K562 (cell line): ENCODE results near the gene NKX2-8. TPM values are rescaled to one million over a fixed set of nuclear protein-coding genes. Genes with fewer than 3 reads are reported as not detected.

Source experiments
- ATAC-seq: fragments of 200-7000 bp; cut with Tn5 transposase; 3 replicates; pipeline ENCODE4 v1.9.1; 2020; ENCODE audit warnings: moderate library complexity
- BruUV-seq: library from RNA; stranded (reverse); fragments of 400-500 nt; replicated peaks from 2 replicates; lab custom pipeline; 2021; lab: Mats Ljungman, UMichigan
- CTCF ChIA-PET: fragments of 300-600 bp; formaldehyde crosslinking; extraction: SDS; loops from one replicate; lab custom pipeline; 2021; ENCODE audit warnings: low intra/inter-chr PET ratio; lab: Yijun Ruan, JAX
- POLR2A ChIA-PET: fragments of 300-600, 350-650 bp; sonication (Branson Sonifier 250); formaldehyde crosslinking; extraction: SDS; loops from one replicate; lab custom pipeline; 2021; ENCODE audit warnings: antibody characterized with exemption, inconsistent platforms; lab: Yijun Ruan, JAX
- DNase-seq, 4 experiments: peaks; one replicate each; pipeline versions ENCODE4 v3.0.0 to v3.0.0-alpha.2; 2011 to 2018; ENCODE audit warnings: low spot score in 3 of 4, mixed read lengths in 3 of 4; ENCODE audit errors: extremely low read depth in 1 of 4
- FAIRE-seq: peaks from 2 replicates; lab custom pipeline; 2011; peaks lifted over from hg19 to GRCh38; lab: Jason Lieb, UNC
- H2AFZ ChIP-seq: 2 replicates; pipeline ENCODE4 v1.6.0; 2011; ENCODE audit warnings: low read depth, low read length, control low read depth, inconsistent platforms
- H3K27ac ChIP-seq: fragments of 200-600 bp; 3 replicates; pipeline ENCODE4 v1.8.0; 2011; ENCODE audit warnings: low read depth, mild to moderate bottlenecking, control low read depth, inconsistent platforms, low read length, moderate library complexity, mixed read lengths; ENCODE audit errors: extremely low read depth
- H3K27me3 ChIP-seq, 2 experiments: fragments of 300-600 bp in 1 of 2; 2 replicates in 1 of 2; 3 replicates in 1 of 2; pipeline versions ENCODE4 v1.6.0 to v1.8.0; 2011; ENCODE audit warnings: inconsistent platforms in 2 of 2, low read length in 2 of 2, mild to moderate bottlenecking in 1 of 2, mixed read lengths in 1 of 2, moderate library complexity in 1 of 2; ENCODE audit not compliant: control insufficient read depth in 2 of 2, insufficient read depth in 2 of 2
- H3K36me3 ChIP-seq: fragments of 300-600 bp; 3 replicates; pipeline ENCODE4 v1.8.0; 2011; ENCODE audit warnings: mild to moderate bottlenecking, low read length, inconsistent platforms; ENCODE audit not compliant: control insufficient read depth, insufficient read depth
- H3K4me1 ChIP-seq, 2 experiments: fragments of 200-600 bp in 1 of 2; replicated peaks in 1 of 2; 2 replicates in 1 of 2; 3 replicates in 1 of 2; pipeline versions ENCODE4 v1.5.1 to v1.8.0; 2011; ENCODE audit warnings: inconsistent platforms in 2 of 2, low read length in 2 of 2, mild to moderate bottlenecking in 1 of 2, mixed read lengths in 1 of 2, moderate library complexity in 1 of 2; ENCODE audit not compliant: control insufficient read depth in 2 of 2, insufficient read depth in 2 of 2
- H3K4me2 ChIP-seq: 2 replicates; pipeline ENCODE4 v1.6.1; 2011; ENCODE audit warnings: low read length, control low read depth, inconsistent platforms, mixed read lengths; ENCODE audit not compliant: insufficient read depth
- H3K4me3 ChIP-seq: fragments of 200-600 bp; sonication (generic), shearing (Covaris generic); 2 replicates; pipeline ENCODE4 v1.5.1; 2016; ENCODE audit warnings: control low read depth, inconsistent platforms
- H3K79me2 ChIP-seq: fragments of 200-600 bp; 3 replicates; pipeline ENCODE4 v1.8.0; 2011; ENCODE audit warnings: low read length, inconsistent platforms; ENCODE audit not compliant: control insufficient read depth, insufficient read depth
- H3K9ac ChIP-seq, 2 experiments: 2 replicates each; pipeline versions ENCODE4 v1.6.0 to v1.6.1; 2011; ENCODE audit warnings: low read depth in 2 of 2, low read length in 2 of 2, control low read depth in 1 of 2, inconsistent platforms in 1 of 2, mild to moderate bottlenecking in 1 of 2, mixed read lengths in 1 of 2; ENCODE audit not compliant: insufficient read depth in 1 of 2
- H3K9me1 ChIP-seq: one replicate; pipeline ENCODE4 v1.6.0; 2011; ENCODE audit warnings: inconsistent platforms, mild to moderate bottlenecking, low read length, moderate library complexity; ENCODE audit not compliant: control insufficient read depth, insufficient read depth
- H3K9me3 ChIP-seq: replicated peaks from 2 replicates; pipeline ENCODE4 v1.5.1; 2011; ENCODE audit warnings: low read depth, low read length, inconsistent platforms; ENCODE audit not compliant: control insufficient read depth, insufficient read depth
- H4K20me1 ChIP-seq: replicated peaks from 2 replicates; pipeline ENCODE4 v1.6.1; 2011; ENCODE audit warnings: low read length, inconsistent platforms, mixed read lengths; ENCODE audit not compliant: control insufficient read depth, insufficient read depth
- ATF7 ChIP-seq: fragments of 450-650 bp; IDR thresholded peaks from 2 replicates; pipeline ENCODE4 v1.7.1; 2014; ENCODE audit warnings: mild to moderate bottlenecking, moderate library complexity
- BHLHE40 ChIP-seq: IDR thresholded peaks from 2 replicates; pipeline ENCODE4 v1.6.1; 2011; ENCODE audit warnings: low read length, improper control_type of control experiment
- CC2D1A ChIP-seq: fragments of 450-650 bp; IDR thresholded peaks from 2 replicates; pipeline ENCODE4 v1.6.1; 2017; ENCODE audit warnings: mild to moderate bottlenecking
- FOXA1 ChIP-seq: fragments of 450-650 bp; IDR thresholded peaks from 2 replicates; pipeline ENCODE4 v1.6.1; 2016; ENCODE audit warnings: mild to moderate bottlenecking, borderline replicate concordance
- MYC ChIP-seq, 2 experiments: fragments of 250-450 bp in 1 of 2; sonication (Bioruptor Pico) in 1 of 2; IDR thresholded peaks; 2 replicates each; pipeline versions ENCODE4 v1.5.1 to v1.6.1; 2012 to 2021; ENCODE audit warnings: low read depth in 2 of 2, borderline replicate concordance in 1 of 2, improper control_type of control experiment in 1 of 2, low read length in 1 of 2, mild to moderate bottlenecking in 1 of 2, moderate library complexity in 1 of 2
- NCOA4 ChIP-seq: fragments of 450-650 bp; IDR thresholded peaks from 2 replicates; pipeline ENCODE4 v1.6.1; 2018; ENCODE audit warnings: mild to moderate bottlenecking; ENCODE audit not compliant: partially characterized antibody
- PCBP2 ChIP-seq: fragments of 200-400 bp; formaldehyde crosslinking; IDR thresholded peaks from 2 replicates; pipeline ENCODE4 v1.6.1; 2018; ENCODE audit warnings: low read length, low read depth, mild to moderate bottlenecking, moderate library complexity; ENCODE audit not compliant: poor library complexity, severe bottlenecking
- RAD51 ChIP-seq: fragments of 450-650 bp; IDR thresholded peaks from 2 replicates; pipeline ENCODE4 v1.7.1; 2016; ENCODE audit warnings: low read depth, mild to moderate bottlenecking, borderline replicate concordance
- STAT5A ChIP-seq: IDR thresholded peaks from 2 replicates; pipeline ENCODE4 v1.6.1; 2012; ENCODE audit warnings: low read length, inconsistent platforms, borderline replicate concordance
- TFAP4 ChIP-seq: sonication (generic); formaldehyde crosslinking; IDR thresholded peaks from 2 replicates; pipeline ENCODE4 v1.8.0; 2022; ENCODE audit warnings: missing genetic modification reagents, mild to moderate bottlenecking, moderate library complexity, borderline replicate concordance
- U2AF2 ChIP-seq: fragments of 200-400 bp; formaldehyde crosslinking; optimal IDR thresholded peaks from 2 replicates; pipeline ENCODE3; 2017; ENCODE audit warnings: low read depth, mild to moderate bottlenecking, low read length
- ZC3H8 ChIP-seq: fragments of 450-650 bp; IDR thresholded peaks from 2 replicates; pipeline ENCODE4 v1.6.1; 2017
- ZNF184 ChIP-seq: sonication (generic); formaldehyde crosslinking; IDR thresholded peaks from 2 replicates; pipeline ENCODE4 v1.5.0; 2020; ENCODE audit warnings: missing genetic modification reagents
- WGBS: fragments of 100-300 bp; shearing (Covaris generic); methylation state at CpG from one replicate; pipeline ENCODE4 v1.1.6; 2016; ENCODE audit warnings: low coverage, mixed read lengths; ENCODE audit not compliant: insufficient coverage; ENCODE audit errors: missing lambda C conversion rate; 5-methylcytosine and 5-hydroxymethylcytosine counted together
- in situ Hi-C: fragments of 300-500 bp; cut with MboI; formaldehyde crosslinking; loops from 4 replicates; pipeline ENCODE4 v1.15.0; 2018; ENCODE audit warnings: inconsistent platforms, mixed read lengths
- intact Hi-C: fragments of 100-400 bp; cut with micrococcal nuclease; formaldehyde crosslinking; loops from 2 replicates; pipeline ENCODE4 v1.14.2; 2022
- polyA plus RNA-seq, 8 experiments: library from polyadenylated mRNA; depleted of rRNA in 4 of 8; stranded (reverse) in 5 of 8; unstranded in 3 of 8; fragments of >200 nt; fragmentation: Nextera tagmentation in 2 of 8; fragmentation: Illumina TruSeq in 1 of 8; extraction: Ambion mirVana in 2 of 8; extraction: Trizol in 1 of 8; gene quantifications; 2 replicates each; pipeline versions ENCODE4 v1.2.1 to v1.2.3, GENCODE V29; 2011 to 2014; ENCODE audit warnings: inconsistent platforms in 1 of 8, missing spikeins in 1 of 8
- total RNA-seq, 7 experiments: library from RNA; depleted of rRNA in 6 of 7; stranded (reverse); fragments of >200 nt in 6 of 7; fragmentation: Illumina TruSeq in 2 of 7; extraction: Trizol in 2 of 7; gene quantifications; 2 replicates each; pipeline versions ENCODE4 v1.2.1 to v1.2.3, GENCODE V29; 2011 to 2021; ENCODE audit warnings: low replicate concordance in 1 of 7
- TF ChIP-seq, protein P1 (sequence below), 2 experiments: fragments of 450-650 bp; IDR thresholded peaks; 2 replicates each; pipeline ENCODE4 v1.6.1; 2016; ENCODE audit warnings: mild to moderate bottlenecking in 2 of 2, borderline replicate concordance in 1 of 2, low read depth in 1 of 2, moderate library complexity in 1 of 2

Gene NKX2-8
- total and polyA plus RNA-seq, 9 of the 15 experiments (the other 6 are each of a cell fraction or from before 2014, with no cell fraction given): not detected

- Histone ChIP-seq H3K27ac (no peak overlapping the region), H3K4me1 (no peaks in the 10 kb centered on the region), H3K9me1 (no peaks in the 10 kb centered on the region), H3K9me3 (no peaks in the 10 kb centered on the region), H3K79me2 (no peaks in the 10 kb centered on the region), H3K4me2 (no peak overlapping the region), H3K27me3 (no peaks in the 10 kb centered on the region), H3K4me3 (no peak overlapping the region), H3K36me3 (no peaks in the 10 kb centered on the region), H3K9ac (no peak overlapping the region), H4K20me1 (no peaks in the 10 kb centered on the region), H2AFZ (no peak overlapping the region)
- intact Hi-C loops (no loop called here), in situ Hi-C loops (no loop called here)
- WGBS: 0% methylated on average over 2 of the region's 3 CpGs
- ATAC-seq (no peak), DNase-seq (no peak), FAIRE-seq (no peak)
- ChIA-PET CTCF (no interaction called here), POLR2A (no interaction called here)
- no TSS peak for BruUV-seq
- TF ChIP-seq PCBP2 (no peak), CC2D1A (no peak), FOXA1 (no peak), ATF7 (no peak), U2AF2 (no peak), MYC (IDR thresholded peaks at IDR 0.05; ENCODE audit: low read depth, low read length) (no peak), MYC (CRISPR knock-in tag; IDR thresholded peaks at IDR 0.05; ENCODE audit: borderline replicate concordance, low read depth) (no peak), ZC3H8 (no peak), NCOA4 (no peak), BHLHE40 (no peak), RAD51 (no peak), TFAP4 (no peak), STAT5A (no peak), ZNF184 (CRISPR knock-in tag) (no peak)
- TF ChIP-seq, protein P1, sequence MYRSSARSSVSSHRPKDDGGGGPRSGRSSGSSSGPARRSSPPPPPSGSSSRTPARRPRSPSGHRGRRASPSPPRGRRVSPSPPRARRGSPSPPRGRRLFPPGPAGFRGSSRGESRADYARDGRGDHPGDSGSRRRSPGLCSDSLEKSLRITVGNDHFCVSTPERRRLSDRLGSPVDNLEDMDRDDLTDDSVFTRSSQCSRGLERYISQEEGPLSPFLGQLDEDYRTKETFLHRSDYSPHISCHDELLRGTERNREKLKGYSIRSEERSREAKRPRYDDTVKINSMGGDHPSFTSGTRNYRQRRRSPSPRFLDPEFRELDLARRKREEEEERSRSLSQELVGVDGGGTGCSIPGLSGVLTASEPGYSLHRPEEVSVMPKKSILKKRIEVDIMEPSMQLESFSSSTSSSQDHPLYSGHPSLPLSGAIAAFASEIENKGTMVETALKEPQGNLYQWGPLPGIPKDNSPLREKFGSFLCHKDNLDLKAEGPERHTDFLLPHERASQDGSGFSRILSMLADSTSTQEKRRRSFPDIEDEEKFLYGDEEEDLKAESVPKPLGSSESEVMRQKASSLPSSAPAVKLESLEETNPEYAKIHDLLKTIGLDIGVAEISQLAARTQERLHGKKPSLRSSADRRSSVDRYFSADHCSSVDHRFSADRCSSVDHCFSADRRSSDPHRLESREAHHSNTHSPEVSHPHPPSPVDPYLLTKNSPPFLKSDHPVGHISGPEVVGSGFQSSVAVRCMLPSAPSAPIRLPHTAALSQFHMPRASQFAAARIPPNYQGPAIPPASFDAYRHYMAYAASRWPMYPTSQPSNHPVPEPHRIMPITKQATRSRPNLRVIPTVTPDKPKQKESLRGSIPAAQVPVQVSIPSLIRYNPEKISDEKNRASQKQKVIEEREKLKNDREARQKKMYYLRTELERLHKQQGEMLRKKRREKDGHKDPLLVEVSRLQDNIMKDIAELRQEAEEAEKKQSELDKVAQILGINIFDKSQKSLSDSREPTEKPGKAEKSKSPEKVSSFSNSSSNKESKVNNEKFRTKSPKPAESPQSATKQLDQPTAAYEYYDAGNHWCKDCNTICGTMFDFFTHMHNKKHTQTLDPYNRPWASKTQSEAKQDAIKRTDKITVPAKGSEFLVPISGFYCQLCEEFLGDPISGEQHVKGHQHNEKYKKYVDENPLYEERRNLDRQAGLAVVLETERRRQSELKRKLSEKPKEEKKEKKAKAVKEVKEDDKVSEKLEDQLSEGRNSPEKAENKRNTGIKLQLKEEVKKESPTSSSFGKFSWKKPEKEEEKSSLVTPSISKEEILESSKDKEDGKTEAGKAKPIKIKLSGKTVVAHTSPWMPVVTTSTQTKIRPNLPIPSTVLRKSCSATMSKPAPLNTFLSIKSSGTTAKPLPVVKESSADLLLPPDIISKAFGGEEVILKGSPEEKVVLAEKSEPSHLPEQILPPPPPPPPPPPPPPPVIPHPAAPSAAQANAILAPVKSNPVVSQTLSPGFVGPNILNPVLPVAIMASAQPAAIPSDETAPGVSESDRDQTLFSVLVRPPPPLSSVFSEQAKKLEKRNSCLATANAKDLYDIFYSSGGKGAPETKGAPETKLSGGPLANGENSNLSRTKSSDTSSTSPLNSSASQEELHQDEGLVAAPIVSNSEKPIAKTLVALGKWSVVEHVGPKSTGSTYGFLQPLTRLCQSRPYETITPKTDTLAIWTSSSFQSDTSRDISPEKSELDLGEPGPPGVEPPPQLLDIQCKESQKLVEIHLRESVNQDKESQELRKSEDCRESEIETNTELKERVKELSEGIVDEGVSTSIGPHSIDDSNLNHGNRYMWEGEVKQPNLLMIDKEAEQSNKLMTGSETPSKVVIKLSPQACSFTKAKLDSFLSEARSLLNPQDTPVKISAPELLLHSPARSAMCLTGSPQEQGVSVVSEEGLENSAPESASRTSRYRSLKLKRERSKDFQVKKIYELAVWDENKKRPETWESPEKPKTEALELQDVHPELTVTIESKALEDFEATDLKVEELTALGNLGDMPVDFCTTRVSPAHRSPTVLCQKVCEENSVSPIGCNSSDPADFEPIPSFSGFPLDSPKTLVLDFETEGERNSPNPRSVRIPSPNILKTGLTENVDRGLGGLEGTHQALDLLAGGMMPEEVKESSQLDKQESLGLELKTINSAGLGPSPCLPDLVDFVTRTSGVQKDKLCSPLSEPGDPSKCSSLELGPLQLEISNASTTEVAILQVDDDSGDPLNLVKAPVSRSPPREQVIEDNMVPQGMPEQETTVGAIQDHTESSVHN (IDR thresholded peaks at IDR 0.05; ENCODE audit: borderline replicate concordance in 1 of 2, low read depth in 1 of 2): no peak
Measured at GRCh38 chr14:36619131-36619530, 36.7 kb upstream of the NKX2-8 start.
